AG04450 (cell line): ENCODE measurements around the gene DDN. TPM values are rescaled to one million over a fixed set of nuclear protein-coding genes. Genes with fewer than 3 reads are reported as not detected.

Source experiments
- CTCF ChIA-PET: fragments of 300-600, 350-600 bp; formaldehyde crosslinking; extraction: SDS; loops from one replicate; lab custom pipeline; 2022; ENCODE audit warnings: antibody characterized with exemption, inconsistent platforms; lab: Charles Lee
- POLR2A ChIA-PET: fragments of 350-600 bp; formaldehyde crosslinking; extraction: SDS; loops from one replicate; lab custom pipeline; 2021; ENCODE audit warnings: antibody characterized with exemption, inconsistent platforms; lab: Yijun Ruan, JAX
- DNase-seq: peaks from one replicate; pipeline ENCODE4 v3.0.0-alpha.2; 2011; ENCODE audit warnings: low read depth, low spot score
- H3K27ac ChIP-seq: one replicate; pipeline ENCODE4 v1.5.1; 2012; ENCODE audit warnings: low read depth, low read length, control low read depth
- H3K27me3 ChIP-seq: one replicate; pipeline ENCODE4 v1.6.0; 2012; ENCODE audit warnings: low read length; ENCODE audit not compliant: control insufficient read depth, insufficient read depth
- H3K4me3 ChIP-seq: 2 replicates; pipeline ENCODE4 v1.5.1; 2011; ENCODE audit warnings: mild to moderate bottlenecking, low read depth, low read length, control low read depth
- H3K9me3 ChIP-seq: 2 replicates; pipeline ENCODE4 v1.5.1; 2012; ENCODE audit warnings: low read length; ENCODE audit not compliant: control insufficient read depth, insufficient read depth
- polyA plus RNA-seq: library from polyadenylated mRNA; depleted of rRNA; stranded (reverse); fragments of >200 nt; gene quantifications from 2 replicates; pipeline ENCODE4 v1.2.3, GENCODE V29; 2011; rRNA removed
- small RNA-seq: library from RNA; depleted of rRNA; stranded (forward); fragments of <200 nt; gene quantifications from one replicate; pipeline ENCODE3, GENCODE V24; 2012; ENCODE audit warnings: low read depth; ENCODE audit not compliant: insufficient read length
- TF ChIP-seq, protein P1 (sequence below): IDR thresholded peaks from 2 replicates; pipeline ENCODE4 v1.5.1; 2011; ENCODE audit warnings: low read depth, low read length, control low read depth, inconsistent platforms

DDN gene
- polyA plus RNA-seq, 1 experiment: 0.02 TPM

DNA sequence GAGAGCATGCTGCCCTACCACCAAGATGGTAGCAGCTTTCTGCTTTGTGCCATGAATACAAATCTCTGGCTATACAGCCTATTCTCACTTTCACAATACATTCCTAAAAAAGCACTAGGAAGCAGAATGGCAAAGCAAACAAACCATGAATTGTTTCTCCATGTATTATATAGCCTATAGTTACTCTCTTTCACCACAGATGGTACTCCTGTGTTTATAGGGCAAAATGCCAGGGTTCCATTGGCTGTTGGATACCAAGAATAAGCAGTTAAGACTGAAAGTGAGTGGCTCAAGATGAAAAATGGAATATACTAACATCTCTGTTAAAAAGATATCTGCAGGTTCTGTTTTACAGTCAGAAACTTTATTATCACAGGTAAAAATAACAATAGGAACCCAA is 53.0 kb downstream of the DDN start:
- ChIA-PET CTCF (interaction anchor here (1.0 to 2.1 kb wide), 6 partner anchors 10 to 93 kb away, joined by 3 to 13 read pairs (median 4); no protein-coding TSS in a partner anchor), POLR2A (interaction anchor here (0.9 kb wide), 1 partner anchor 10 kb away, joined by 6 read pairs; no protein-coding TSS in a partner anchor)
- Histone ChIP-seq H3K27ac (no peak overlapping the region), H3K4me3 (no peak overlapping the region), H3K9me3 (no peaks in the 10 kb centered on the region), H3K27me3 (no peaks in the 10 kb centered on the region)
- TF ChIP-seq, protein P1, sequence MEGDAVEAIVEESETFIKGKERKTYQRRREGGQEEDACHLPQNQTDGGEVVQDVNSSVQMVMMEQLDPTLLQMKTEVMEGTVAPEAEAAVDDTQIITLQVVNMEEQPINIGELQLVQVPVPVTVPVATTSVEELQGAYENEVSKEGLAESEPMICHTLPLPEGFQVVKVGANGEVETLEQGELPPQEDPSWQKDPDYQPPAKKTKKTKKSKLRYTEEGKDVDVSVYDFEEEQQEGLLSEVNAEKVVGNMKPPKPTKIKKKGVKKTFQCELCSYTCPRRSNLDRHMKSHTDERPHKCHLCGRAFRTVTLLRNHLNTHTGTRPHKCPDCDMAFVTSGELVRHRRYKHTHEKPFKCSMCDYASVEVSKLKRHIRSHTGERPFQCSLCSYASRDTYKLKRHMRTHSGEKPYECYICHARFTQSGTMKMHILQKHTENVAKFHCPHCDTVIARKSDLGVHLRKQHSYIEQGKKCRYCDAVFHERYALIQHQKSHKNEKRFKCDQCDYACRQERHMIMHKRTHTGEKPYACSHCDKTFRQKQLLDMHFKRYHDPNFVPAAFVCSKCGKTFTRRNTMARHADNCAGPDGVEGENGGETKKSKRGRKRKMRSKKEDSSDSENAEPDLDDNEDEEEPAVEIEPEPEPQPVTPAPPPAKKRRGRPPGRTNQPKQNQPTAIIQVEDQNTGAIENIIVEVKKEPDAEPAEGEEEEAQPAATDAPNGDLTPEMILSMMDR: no peak
- peak; percentile 45 for DNase-seq

Small RNA genes within 50 kb of the gene (small RNA-seq; reads per million reads assigned to genes)
- not detected for gene RNU6-940P

Other genes with a start within 250 kb of the DDN start
- 26.7 and 31.6 TPM in 2 replicates for gene ADCY6, start 210.3 kb downstream of the DDN start, polyA plus RNA-seq
- 44.9 and 51.7 TPM in 2 replicates for gene CACNB3, start 180.9 kb downstream of the DDN start, polyA plus RNA-seq
- gene DDX23, start 147.2 kb downstream of the DDN start, polyA plus RNA-seq: 56.6 and 57.4 TPM in 2 replicates
- 0.36 and 0.42 TPM in 2 replicates for gene RND1, start 133.5 kb downstream of the DDN start, polyA plus RNA-seq
- gene FKBP11, start 73.9 kb downstream of the DDN start, polyA plus RNA-seq: 85.9 and 99.2 TPM in 2 replicates
- 260 TPM in 2 replicates for gene ARF3, start 41.9 kb downstream of the DDN start, polyA plus RNA-seq
- gene WNT10B, start 27.6 kb downstream of the DDN start, polyA plus RNA-seq: 0.24 and 0.26 TPM in 2 replicates
- not detected in 2 replicates for gene WNT1, start 21.1 kb downstream of the DDN start, polyA plus RNA-seq
- gene PRKAG1, start 19.4 kb upstream of the DDN start, polyA plus RNA-seq: 112 and 130 TPM in 2 replicates
- 8.9 and 11.2 TPM in 2 replicates for gene KMT2D, start 61.4 kb upstream of the DDN start, polyA plus RNA-seq
- 0.31 and 0.51 TPM in 2 replicates for gene RHEBL1, start 70.6 kb upstream of the DDN start, polyA plus RNA-seq
- gene DHH, start 95.4 kb upstream of the DDN start, polyA plus RNA-seq: not detected in 2 replicates
- 34.1 and 37.3 TPM in 2 replicates for gene LMBR1L, start 111.5 kb upstream of the DDN start, polyA plus RNA-seq
- gene TUBA1B, start 132.0 kb upstream of the DDN start, polyA plus RNA-seq: 2,720 and 2,965 TPM in 2 replicates
- gene TUBA1A, start 189.7 kb upstream of the DDN start, polyA plus RNA-seq: 1,918 and 2,457 TPM in 2 replicates